Lung (tissue), 12 donors: ENCODE results near the gene GARS1. TPM values are rescaled to one million over a fixed set of nuclear protein-coding genes. Genes with fewer than 3 reads are reported as not detected.
A peak's percentile ranks its signal among the peaks of the same experiment; 100 is the strongest.

ENCODE experiments used
- ATAC-seq: fragments of 200-7000 bp; cut with Tn5 transposase; one replicate; pipeline ENCODE4 v1.9.1; 2020; ENCODE audit warnings: moderate number of reproducible peaks; ENCODE audit not compliant: insufficient read depth, low FRiP score
- DNase-seq, 3 donors: peaks; one replicate each; pipeline ENCODE4 v3.0.0-alpha.2; 2013 to 2017
- H3K27ac ChIP-seq, 2 donors: one replicate each; pipeline ENCODE4 v1.5.1; 2013; ENCODE audit warnings: mild to moderate bottlenecking in 2 of 2, moderate library complexity in 2 of 2, control low read depth in 1 of 2, inconsistent platforms in 1 of 2, low read depth in 1 of 2, low read length in 1 of 2
- H3K27me3 ChIP-seq, 3 donors: one replicate each; pipeline ENCODE4 v1.5.1; 2013; ENCODE audit warnings: low read length in 2 of 3; ENCODE audit not compliant: control insufficient read depth in 3 of 3, insufficient read depth in 3 of 3
- H3K36me3 ChIP-seq, 4 donors: one replicate each; pipeline ENCODE4 v1.5.1; 2013; ENCODE audit warnings: low read length in 4 of 4, mild to moderate bottlenecking in 1 of 4, moderate library complexity in 1 of 4; ENCODE audit not compliant: control insufficient read depth in 4 of 4, insufficient read depth in 4 of 4
- H3K4me1 ChIP-seq, 5 donors: one replicate each; pipeline ENCODE4 v1.5.1; 2013; ENCODE audit warnings: low read length in 5 of 5, mild to moderate bottlenecking in 2 of 5, moderate library complexity in 1 of 5; ENCODE audit not compliant: control insufficient read depth in 5 of 5, insufficient read depth in 5 of 5
- H3K4me3 ChIP-seq: one replicate; pipeline ENCODE4 v1.5.1; 2013; ENCODE audit warnings: mild to moderate bottlenecking, control low read depth, moderate library complexity
- H3K9ac ChIP-seq, 2 donors: one replicate each; pipeline ENCODE4 v1.5.1; 2013; ENCODE audit warnings: low read length in 2 of 2, control low read depth in 1 of 2; ENCODE audit not compliant: insufficient read depth in 1 of 2
- H3K9me3 ChIP-seq, 4 donors: one replicate each; pipeline ENCODE4 v1.5.1; 2013; ENCODE audit warnings: low read length in 3 of 4, mild to moderate bottlenecking in 1 of 4, moderate library complexity in 1 of 4; ENCODE audit not compliant: control insufficient read depth in 4 of 4, insufficient read depth in 3 of 4
- CTCF ChIP-seq: IDR thresholded peaks from 2 replicates; pipeline ENCODE4 v1.5.1; 2012; ENCODE audit warnings: mild to moderate bottlenecking; ENCODE audit errors: control extremely low read depth, extremely low read depth
- WGBS, 2 donors: extraction: QIAGEN DNeasy Blood & Tissue Kit; methylation state at CpG; one replicate each; pipeline ENCODE4 v1.1.7; 2013; 5-methylcytosine and 5-hydroxymethylcytosine counted together
- polyA plus RNA-seq, 2 donors: library from polyadenylated mRNA; stranded (reverse); fragments of 200-250 nt; gene quantifications; one replicate each; pipeline ENCODE4 v1.2.1, GENCODE V29; 2013
- total RNA-seq, 2 donors: library from RNA; depleted of rRNA in 1 of 2; stranded (reverse); fragments of >200 nt in 1 of 2; gene quantifications; one replicate each; pipeline ENCODE4 v1.2.1, GENCODE V29; 2014 to 2021
- donor health status: control.
- donor health status: control.
- donor health status: Bipolar disorder and iron deficiency.
- donor health status: healthy.
- donor health status: DM: yes; HTN: yes; CAD: no.

GARS1 gene
- total and polyA plus RNA-seq, 4 donors, result 55.5 to 132 (median 92.1) TPM

- TF ChIP-seq CTCF, result no peak
- Histone ChIP-seq H3K9me3 (peaks cover 0 to 2% (median 0%) of the 10 kb centered on the region in 4 donors), H3K9ac (no peak overlapping the region), H3K27ac (no peak overlapping the region), H3K36me3 (no peaks in the 10 kb centered on the region), H3K27me3 (peaks cover 0 to 55% (median 49%) of the 10 kb centered on the region in 3 donors), H3K4me1 (peaks cover 0 to 15% (median 6%) of the 10 kb centered on the region in 5 donors), H3K4me3 (no peak overlapping the region)
- ATAC-seq (no peak), DNase-seq (no peak)
- WGBS, 2 donors, result 16 to 20% methylated on average over 15 to 16 of the region's 16 CpGs
Observed at GRCh38 chr7:30681331-30681797, 86.7 kb downstream of the GARS1 start.

GRCh38 chr7:30681815-30682211, 87.1 kb downstream of the GARS1 start:
- Histone ChIP-seq H3K4me1 (peaks cover 0 to 15% (median 6%) of the 10 kb centered on the region in 5 donors), H3K27me3 (peaks cover 0 to 55% (median 49%) of the 10 kb centered on the region in 3 donors), H3K36me3 (no peaks in the 10 kb centered on the region), H3K9ac (no peak overlapping the region), H3K9me3 (peaks cover 0 to 2% (median 0%) of the 10 kb centered on the region in 4 donors), H3K4me3 (peak overlapping the region; percentile 25), H3K27ac (no peak overlapping the region)
- WGBS, 2 donors, result 2% methylated on average over 40 of the region's 40 CpGs
- ATAC-seq (no peak), DNase-seq (peak in 2 of 3 donors; percentile 8 to 22)
- TF ChIP-seq CTCF, result no peak

- peak; percentile 9 for TF ChIP-seq CTCF
- no peaks in the 10 kb centered on the region for H3K36me3 ChIP-seq
- H3K27me3 ChIP-seq, result peaks cover 0 to 55% (median 47%) of the 10 kb centered on the region in 3 donors
- H3K9ac ChIP-seq, result no peak within 1 kb of the TSS
- ATAC-seq (no peak), DNase-seq (peak in 2 of 3 donors; percentile 22 to 24)
- peaks cover 0 to 2% (median 0%) of the 10 kb centered on the region in 4 donors for H3K9me3 ChIP-seq
- H3K4me3 ChIP-seq, result peak within 1 kb of the TSS; percentile 25
- 5 to 8% methylated on average over 50 to 67 of the region's 67 CpGs for WGBS, 2 donors
- no peak within 1 kb of the TSS for H3K27ac ChIP-seq
- H3K4me1 ChIP-seq, result peaks cover 0 to 15% (median 6%) of the 10 kb centered on the region in 5 donors
Observed at GRCh38 chr7:30682212-30683083, 87.8 kb downstream of the GARS1 start, which contains the start of gene CRHR2. Gene CRHR2, minus strand, starts transcription at chr7:30682456. Its CDS starts 176 bp downstream, at chr7:30682280.
